ENCODE measurements around the gene NCAM1.

- TF ChIP-seq YY1 (IDR thresholded peaks at IDR 0.05; ENCODE audit: insufficient read depth, insufficient read length) (no peak), SUZ12 (IDR thresholded peaks at IDR 0.05; ENCODE audit: extremely low read depth, insufficient read depth, insufficient read length) (no peak)
These were observed 124.2 kb downstream of the NCAM1 start for GRCh38 chr11:113085446-113085845.
